CD4-positive, alpha-beta T cell treated with Interleukin-6 for 4 hours (primary cell): Measurements from ENCODE around the gene RNF141.

Source experiments
- DNase-seq: peaks from one replicate; pipeline ENCODE4 v3.0.0-alpha.2; 2020; ENCODE audit warnings: mixed read lengths

Gene RNF141

DNA sequence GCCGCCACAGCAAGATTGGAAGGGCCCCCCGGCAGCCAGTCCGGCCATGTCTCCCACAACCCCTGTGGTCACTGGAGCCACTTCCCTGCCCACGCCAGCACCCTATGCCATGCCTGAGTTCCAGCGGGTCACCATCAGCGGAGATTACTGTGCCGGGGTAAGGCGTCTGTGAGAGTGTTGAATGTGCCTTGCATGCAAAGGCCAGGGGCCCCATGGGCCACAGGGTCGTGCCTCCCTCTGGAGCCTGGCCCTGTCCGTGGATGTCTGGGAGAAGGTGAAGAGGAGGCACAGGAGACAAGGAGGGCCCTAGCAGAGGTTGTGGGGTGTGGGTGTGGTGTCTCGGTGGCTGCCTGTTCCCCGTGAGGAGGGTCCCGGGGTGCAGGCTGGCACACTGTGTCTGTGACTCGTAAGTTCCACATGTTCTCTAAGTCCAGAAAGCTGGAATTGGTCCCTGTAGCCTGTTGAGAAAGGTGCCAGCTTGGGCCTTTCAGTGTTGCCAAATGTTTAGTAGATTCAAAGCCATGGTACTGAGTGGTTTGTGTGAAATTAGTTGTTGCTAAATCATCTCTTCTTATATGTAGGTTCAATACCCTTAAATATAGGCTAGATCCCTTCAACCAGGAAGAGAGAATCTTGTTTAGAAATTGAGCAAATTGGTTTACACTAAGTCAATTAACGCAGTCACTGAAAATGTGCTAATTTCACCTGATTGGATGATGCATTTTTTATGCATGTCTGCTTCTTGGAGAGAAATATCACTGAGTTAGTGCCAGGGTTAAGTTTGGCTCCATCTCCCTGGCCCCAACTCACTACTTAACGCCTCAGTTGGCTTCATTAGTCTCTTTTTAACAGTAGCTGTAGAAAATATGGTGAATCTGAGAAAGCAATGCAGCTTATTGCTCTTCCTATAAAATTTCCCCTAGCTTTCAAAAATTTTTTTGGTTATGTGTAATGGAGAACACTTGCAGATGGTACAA, 62.1 kb downstream of the RNF141 start:
- DNase-seq, result no peak

DNA sequence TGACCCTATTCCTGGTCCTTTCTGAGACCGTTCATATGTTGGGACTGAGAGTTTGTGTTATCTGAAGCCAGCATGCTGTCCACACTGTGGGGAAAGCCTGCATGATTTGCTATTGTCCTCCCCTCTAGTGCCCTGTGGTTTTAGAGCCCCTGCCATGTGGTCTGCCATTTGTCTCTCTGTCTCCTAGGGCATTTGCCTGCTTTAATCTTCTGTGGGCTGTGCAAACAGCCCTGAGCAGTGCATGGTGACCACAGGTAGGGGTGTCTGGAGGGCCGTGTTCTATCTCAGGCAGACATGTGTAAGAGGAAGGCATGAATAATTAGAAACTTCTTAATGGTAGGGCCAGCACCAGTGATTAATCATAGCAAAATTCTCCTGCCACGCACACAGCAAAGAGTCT, 62.9 kb downstream of the RNF141 start:
- no peak for DNase-seq

DNA sequence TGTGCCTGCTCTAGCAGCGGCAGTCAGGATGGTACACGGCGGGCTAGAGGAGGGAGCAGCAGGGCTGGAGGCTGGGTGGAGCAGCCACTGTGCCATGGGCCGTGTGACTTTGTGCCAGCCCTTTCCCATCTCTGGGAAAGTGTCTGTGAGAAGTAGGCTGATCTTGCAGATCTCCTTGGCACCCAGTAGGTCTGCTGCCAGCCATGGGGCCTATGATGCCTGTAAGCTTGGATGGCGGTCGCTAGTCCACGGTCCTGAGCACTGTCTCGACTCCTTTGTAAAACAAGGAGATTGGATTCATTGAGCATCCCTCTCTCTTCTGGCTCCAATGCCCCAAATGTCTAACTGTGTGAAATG, 63.3 kb downstream of the RNF141 start:
- DNase-seq, result no peak

DNA sequence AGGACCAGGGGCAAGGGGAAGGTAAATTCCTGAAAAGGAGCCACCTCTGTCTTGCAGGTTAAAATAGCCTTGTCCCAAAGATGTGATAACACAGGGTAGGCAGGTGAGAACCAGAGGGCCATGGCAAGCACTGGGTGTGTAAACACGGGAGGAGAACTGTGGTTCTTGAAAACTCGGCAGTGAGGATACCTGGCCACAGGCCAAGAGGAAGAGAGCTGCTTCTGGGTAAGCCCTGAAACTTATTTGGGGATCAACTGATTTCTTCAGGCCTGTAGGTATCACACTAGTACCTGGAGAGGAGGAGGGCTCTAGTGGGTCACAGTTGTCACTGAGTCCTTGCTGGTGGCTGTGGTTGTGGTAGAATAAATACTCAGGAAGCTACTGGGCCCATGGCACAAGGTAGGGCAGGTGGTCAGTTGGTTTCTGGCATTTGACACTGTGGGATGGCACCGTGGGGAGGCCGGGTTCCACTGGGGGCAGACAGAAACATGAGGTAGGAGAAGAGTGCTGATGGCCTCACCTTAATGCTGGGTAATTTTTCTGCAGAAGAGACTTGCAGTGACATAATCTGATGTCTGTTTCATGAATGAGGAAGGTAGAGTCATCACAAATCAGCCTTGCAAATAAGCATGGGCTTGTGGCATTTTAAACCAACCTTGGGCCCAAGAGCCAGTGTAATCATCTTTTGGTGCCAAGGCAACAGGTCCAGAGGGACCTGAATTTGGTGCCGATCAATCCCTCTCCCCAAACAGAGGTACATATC, 63.9 kb downstream of the RNF141 start:
- DNase-seq, result no peak

DNA sequence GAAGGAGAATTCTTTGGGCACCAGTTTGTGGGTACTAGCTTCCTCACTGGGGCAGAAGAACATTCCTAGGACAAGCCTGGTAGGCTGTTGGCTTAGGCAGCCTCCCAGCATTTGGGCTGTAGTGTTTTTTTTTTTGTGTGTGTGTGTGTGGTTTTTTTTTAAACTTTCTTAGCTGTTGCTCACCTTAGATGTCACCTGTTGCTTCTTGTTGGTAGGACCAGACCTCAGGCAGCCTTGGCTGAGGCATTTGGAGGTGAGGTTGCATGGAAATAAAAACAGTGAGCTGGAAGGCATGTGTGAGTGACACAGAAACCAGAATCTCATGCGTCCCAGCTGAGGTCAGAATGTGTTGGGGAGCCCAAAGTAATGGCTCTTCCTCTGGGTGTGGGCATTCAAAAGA, 64.6 kb downstream of the RNF141 start:
- no peak for DNase-seq

DNA sequence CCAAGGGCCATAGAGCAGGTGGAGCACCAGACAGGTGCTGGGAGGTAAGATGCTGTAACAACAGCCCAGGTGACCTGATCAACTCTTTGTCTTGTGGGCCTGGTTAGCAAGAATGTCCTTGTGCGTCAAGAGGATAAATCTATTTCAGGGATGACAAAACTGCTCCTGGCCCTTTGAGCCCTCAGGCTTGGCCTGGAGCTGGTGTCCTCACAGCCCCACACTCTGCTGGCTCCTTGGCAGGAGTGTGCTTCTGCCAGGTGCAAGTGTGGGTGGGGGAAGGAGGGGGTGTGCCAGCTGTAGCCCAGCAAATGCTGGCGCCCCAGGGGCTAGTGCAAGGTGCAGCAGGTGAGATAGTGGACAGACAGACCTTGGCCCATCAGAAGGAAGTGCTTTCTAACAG, 66.4 kb downstream of the RNF141 start:
- no peak for DNase-seq

DNA sequence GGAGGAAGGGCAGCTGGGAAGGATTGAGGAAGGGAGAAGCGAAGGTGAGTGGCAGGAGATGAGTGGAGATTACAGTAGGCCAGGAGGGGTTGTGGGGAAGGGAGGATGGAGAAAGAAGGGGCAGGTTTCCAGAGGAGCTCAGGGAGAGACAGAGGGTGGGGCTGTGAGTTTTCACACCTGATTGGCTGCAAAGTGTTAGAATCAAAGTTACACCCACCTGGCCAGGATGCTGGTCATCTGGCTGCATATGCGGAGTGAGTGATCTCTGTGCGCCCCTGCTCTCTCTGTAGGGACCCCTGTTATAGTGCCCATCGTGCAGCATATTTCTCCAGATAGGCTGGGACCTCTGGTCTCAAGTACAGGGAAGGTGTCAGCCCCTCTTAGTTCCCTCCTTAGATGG, 67.6 kb downstream of the RNF141 start:
- DNase-seq, result no peak

DNA sequence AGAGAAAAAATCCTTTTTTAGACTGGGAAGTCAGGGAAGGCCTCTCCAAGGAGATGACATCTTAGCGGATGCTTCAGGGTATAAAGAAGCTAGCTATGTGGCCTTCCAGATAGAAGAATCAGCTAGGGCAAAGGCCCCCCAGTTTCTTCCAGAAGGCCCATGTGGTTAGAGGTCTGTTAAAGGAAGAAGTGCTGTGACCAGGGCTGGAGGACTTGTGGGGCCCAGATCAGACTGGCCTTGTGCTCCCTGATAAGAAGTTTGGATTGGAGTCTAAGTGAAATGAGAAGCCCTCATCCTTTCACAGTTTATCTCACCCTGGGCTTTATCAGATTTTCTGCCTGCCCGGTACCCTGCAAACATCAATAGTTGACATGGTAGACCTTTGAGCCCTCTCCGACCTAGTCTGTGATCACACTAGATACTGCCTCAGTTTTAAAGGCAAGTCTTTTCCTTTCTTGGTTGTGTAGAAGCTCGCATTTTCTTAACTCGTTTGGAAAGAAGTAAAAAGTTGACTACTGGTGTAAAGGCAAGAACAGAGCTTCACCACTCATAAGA, 78.2 kb downstream of the RNF141 start:
- no peak for DNase-seq
